ENCODE data around the gene YIF1A. TPM values are rescaled to one million over a fixed set of nuclear protein-coding genes. Genes with fewer than 3 reads are reported as not detected.

Gene YIF1A
- total and polyA plus RNA-seq, 4 donors: 93.0 to 136 (median 117) TPM

DNA sequence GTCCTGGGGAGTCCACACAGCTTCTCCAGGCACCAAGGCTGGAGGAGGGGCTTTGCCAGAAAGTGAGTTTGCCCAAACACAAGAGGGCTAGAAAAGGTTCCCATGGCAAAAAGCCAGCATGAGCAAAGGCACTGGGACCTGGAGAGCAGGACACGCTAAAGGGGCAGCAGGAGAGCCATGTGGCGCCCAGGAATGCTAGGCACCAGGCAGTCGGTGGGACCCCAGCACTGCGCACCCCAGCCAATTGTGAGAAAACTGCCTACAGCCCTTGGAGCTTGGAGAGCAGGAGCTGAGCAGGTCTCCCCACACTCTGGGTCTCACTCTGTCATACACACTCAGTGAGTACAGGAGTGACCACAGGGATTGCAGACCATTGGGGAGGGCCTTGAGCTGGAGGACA is 25.7 kb downstream of the YIF1A start (continued):
- TF ChIP-seq, protein P1, sequence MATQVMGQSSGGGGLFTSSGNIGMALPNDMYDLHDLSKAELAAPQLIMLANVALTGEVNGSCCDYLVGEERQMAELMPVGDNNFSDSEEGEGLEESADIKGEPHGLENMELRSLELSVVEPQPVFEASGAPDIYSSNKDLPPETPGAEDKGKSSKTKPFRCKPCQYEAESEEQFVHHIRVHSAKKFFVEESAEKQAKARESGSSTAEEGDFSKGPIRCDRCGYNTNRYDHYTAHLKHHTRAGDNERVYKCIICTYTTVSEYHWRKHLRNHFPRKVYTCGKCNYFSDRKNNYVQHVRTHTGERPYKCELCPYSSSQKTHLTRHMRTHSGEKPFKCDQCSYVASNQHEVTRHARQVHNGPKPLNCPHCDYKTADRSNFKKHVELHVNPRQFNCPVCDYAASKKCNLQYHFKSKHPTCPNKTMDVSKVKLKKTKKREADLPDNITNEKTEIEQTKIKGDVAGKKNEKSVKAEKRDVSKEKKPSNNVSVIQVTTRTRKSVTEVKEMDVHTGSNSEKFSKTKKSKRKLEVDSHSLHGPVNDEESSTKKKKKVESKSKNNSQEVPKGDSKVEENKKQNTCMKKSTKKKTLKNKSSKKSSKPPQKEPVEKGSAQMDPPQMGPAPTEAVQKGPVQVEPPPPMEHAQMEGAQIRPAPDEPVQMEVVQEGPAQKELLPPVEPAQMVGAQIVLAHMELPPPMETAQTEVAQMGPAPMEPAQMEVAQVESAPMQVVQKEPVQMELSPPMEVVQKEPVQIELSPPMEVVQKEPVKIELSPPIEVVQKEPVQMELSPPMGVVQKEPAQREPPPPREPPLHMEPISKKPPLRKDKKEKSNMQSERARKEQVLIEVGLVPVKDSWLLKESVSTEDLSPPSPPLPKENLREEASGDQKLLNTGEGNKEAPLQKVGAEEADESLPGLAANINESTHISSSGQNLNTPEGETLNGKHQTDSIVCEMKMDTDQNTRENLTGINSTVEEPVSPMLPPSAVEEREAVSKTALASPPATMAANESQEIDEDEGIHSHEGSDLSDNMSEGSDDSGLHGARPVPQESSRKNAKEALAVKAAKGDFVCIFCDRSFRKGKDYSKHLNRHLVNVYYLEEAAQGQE (IDR thresholded peaks at IDR 0.05): no peak
- no peak for TF ChIP-seq EGR1 (IDR thresholded peaks at IDR 0.05; ENCODE audit: low read depth in 2 of 2)

DNA sequence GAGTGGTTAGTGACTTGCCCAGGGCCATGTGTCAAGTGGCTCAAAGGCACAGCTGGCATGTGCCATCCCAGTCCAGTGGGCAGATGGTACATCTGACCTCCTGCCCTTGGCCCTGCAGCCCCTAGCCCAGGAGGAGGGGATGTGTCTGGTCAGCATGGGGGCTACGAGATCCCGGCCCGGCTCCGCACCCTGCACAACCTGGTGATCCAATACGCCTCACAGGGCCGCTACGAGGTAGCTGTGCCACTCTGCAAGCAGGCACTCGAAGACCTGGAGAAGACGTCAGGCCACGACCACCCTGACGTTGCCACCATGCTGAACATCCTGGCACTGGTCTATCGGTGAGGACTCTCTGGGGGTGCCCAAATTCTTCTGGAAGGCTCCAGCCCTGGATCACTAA is 26.2 kb downstream of the YIF1A start:
- Histone ChIP-seq H3K27ac (ENCODE audit: low read depth in 1 of 2, low read length in 2 of 2) (no peak overlapping the region), H3K9ac (ENCODE audit: low read depth in 1 of 2, low read length in 2 of 2) (no peak overlapping the region), H3K9me3 (ENCODE audit: control insufficient read depth in 4 of 4, low read length in 3 of 4) (no peaks in the 10 kb centered on the region), H3K36me3 (ENCODE audit: control insufficient read depth in 4 of 4, insufficient read depth in 3 of 4, low read depth in 1 of 4, low read length in 3 of 4) (peaks cover 0 to 6% (median 2%) of the 10 kb centered on the region in 4 donors), H3K27me3 (ENCODE audit: control insufficient read depth in 4 of 4, insufficient read depth in 4 of 4, low read length in 3 of 4) (no peaks in the 10 kb centered on the region), H3K4me3 (ENCODE audit: low read depth in 1 of 3, low read length in 3 of 3) (no peak overlapping the region), H3K4me1 (ENCODE audit: control insufficient read depth in 4 of 4, insufficient read depth in 4 of 4, low read length in 3 of 4) (peaks cover 0 to 16% (median 7%) of the 10 kb centered on the region in 4 donors)
- no peak for DNase-seq (ENCODE audit: low spot score)
- 95% methylated on average over 12 of the region's 12 CpGs for WGBS
- TF ChIP-seq HNF4A (conservative IDR thresholded peaks at IDR 0.05) (no peak), YY1 (IDR thresholded peaks at IDR 0.05) (no peak), SP1 (IDR thresholded peaks at IDR 0.05) (no peak), RAD21 (IDR thresholded peaks at IDR 0.05) (no peak), JUND (IDR thresholded peaks at IDR 0.05) (no peak)
- TF ChIP-seq, protein P2, sequence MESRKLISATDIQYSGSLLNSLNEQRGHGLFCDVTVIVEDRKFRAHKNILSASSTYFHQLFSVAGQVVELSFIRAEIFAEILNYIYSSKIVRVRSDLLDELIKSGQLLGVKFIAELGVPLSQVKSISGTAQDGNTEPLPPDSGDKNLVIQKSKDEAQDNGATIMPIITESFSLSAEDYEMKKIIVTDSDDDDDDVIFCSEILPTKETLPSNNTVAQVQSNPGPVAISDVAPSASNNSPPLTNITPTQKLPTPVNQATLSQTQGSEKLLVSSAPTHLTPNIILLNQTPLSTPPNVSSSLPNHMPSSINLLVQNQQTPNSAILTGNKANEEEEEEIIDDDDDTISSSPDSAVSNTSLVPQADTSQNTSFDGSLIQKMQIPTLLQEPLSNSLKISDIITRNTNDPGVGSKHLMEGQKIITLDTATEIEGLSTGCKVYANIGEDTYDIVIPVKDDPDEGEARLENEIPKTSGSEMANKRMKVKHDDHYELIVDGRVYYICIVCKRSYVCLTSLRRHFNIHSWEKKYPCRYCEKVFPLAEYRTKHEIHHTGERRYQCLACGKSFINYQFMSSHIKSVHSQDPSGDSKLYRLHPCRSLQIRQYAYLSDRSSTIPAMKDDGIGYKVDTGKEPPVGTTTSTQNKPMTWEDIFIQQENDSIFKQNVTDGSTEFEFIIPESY (IDR thresholded peaks at IDR 0.05): no peak
- TF ChIP-seq, protein P1 (IDR thresholded peaks at IDR 0.05): no peak
- TF ChIP-seq, protein P3, sequence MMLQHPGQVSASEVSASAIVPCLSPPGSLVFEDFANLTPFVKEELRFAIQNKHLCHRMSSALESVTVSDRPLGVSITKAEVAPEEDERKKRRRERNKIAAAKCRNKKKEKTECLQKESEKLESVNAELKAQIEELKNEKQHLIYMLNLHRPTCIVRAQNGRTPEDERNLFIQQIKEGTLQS (IDR thresholded peaks at IDR 0.05): no peak
- TF ChIP-seq, protein P4, sequence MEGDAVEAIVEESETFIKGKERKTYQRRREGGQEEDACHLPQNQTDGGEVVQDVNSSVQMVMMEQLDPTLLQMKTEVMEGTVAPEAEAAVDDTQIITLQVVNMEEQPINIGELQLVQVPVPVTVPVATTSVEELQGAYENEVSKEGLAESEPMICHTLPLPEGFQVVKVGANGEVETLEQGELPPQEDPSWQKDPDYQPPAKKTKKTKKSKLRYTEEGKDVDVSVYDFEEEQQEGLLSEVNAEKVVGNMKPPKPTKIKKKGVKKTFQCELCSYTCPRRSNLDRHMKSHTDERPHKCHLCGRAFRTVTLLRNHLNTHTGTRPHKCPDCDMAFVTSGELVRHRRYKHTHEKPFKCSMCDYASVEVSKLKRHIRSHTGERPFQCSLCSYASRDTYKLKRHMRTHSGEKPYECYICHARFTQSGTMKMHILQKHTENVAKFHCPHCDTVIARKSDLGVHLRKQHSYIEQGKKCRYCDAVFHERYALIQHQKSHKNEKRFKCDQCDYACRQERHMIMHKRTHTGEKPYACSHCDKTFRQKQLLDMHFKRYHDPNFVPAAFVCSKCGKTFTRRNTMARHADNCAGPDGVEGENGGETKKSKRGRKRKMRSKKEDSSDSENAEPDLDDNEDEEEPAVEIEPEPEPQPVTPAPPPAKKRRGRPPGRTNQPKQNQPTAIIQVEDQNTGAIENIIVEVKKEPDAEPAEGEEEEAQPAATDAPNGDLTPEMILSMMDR (IDR thresholded peaks at IDR 0.05; ENCODE audit: low read depth, low read length, missing input control): no peak
